Activated T-helper 17 cell treated with anti-CD3 and anti-CD28 coated beads, Interleukin-2, amount 50 U/mL, for 72 hours (primary cell): ENCODE measurements around the gene TUFT1. TPM values are rescaled to one million over a fixed set of nuclear protein-coding genes. Genes with fewer than 3 reads are reported as not detected.

Experiments
- ATAC-seq: fragments of 150-1000 bp; cut with Tn5 transposase; replicated peaks from 2 replicates; pipeline ENCODE4 v1.10.0; 2021; ENCODE audit warnings: mild to moderate bottlenecking, moderate library complexity
- H3K27ac Mint-ChIP-seq: one replicate; pipeline ENCODE4 v1.8.0; 2022; ENCODE audit warnings: mixed read lengths
- H3K27me3 Mint-ChIP-seq: one replicate; pipeline ENCODE4 v1.8.0; 2022; ENCODE audit warnings: mixed read lengths
- H3K36me3 Mint-ChIP-seq: one replicate; pipeline ENCODE4 v1.8.0; 2022; ENCODE audit warnings: low read depth, mild to moderate bottlenecking, mixed read lengths
- H3K4me1 Mint-ChIP-seq: one replicate; pipeline ENCODE4 v1.8.0; 2022; ENCODE audit warnings: mixed read lengths
- H3K4me3 Mint-ChIP-seq: one replicate; pipeline ENCODE4 v1.8.0; 2022; ENCODE audit warnings: mild to moderate bottlenecking, mixed read lengths
- H3K9me3 Mint-ChIP-seq: one replicate; pipeline ENCODE4 v1.8.0; 2022; ENCODE audit warnings: mixed read lengths
- total RNA-seq, 2 donors: library from RNA; stranded (reverse); gene quantifications; one replicate each; pipeline ENCODE4 v1.2.3, GENCODE V29; 2022

TUFT1 gene
- total RNA-seq, 2 donors from 2014 or later: 3.7 to 5.8 TPM

DNA sequence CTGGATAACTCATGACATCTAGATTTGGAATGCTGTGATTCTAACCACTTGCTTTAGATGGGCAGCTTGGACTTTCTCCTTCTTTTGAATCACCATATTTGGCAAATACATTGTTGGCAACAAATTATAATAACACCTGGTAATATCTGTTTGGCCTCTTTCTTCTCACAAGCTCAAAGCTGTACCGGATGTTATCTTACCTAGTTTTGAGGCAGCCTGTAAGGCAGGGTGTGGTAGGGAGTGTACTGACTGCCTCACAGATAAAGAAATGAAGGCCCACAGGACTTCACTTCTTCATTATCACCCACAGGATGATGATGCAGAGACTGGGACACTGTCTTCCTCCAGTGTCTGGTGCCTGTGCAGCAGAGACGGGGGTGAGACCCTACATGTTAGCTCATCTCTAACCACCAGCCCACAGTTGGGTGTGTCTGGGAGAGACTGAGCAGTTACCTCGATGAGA lies 28.5 kb downstream of the TUFT1 start:
- peaks cover 11% of the 10 kb centered on the region for H3K36me3 Mint-ChIP-seq
- no peaks in the 10 kb centered on the region for H3K9me3 Mint-ChIP-seq
- no peaks in the 10 kb centered on the region for H3K4me1 Mint-ChIP-seq
- H3K27ac Mint-ChIP-seq: no peak overlapping the region
- ATAC-seq: peak; percentile 95
- no peaks in the 10 kb centered on the region for H3K27me3 Mint-ChIP-seq
- H3K4me3 Mint-ChIP-seq: no peak overlapping the region

GRCh38 chr1:151570819-151571218 lies 30.7 kb downstream of the TUFT1 start:
- Mint-ChIP-seq H3K27me3 (no peaks in the 10 kb centered on the region), H3K4me1 (no peaks in the 10 kb centered on the region), H3K27ac (no peak overlapping the region), H3K9me3 (no peaks in the 10 kb centered on the region), H3K4me3 (no peak overlapping the region), H3K36me3 (no peaks in the 10 kb centered on the region)
- no peak for ATAC-seq

- H3K4me3 Mint-ChIP-seq: no peak overlapping the region
- no peaks in the 10 kb centered on the region for H3K27me3 Mint-ChIP-seq
- no peak overlapping the region for H3K27ac Mint-ChIP-seq
- no peaks in the 10 kb centered on the region for H3K4me1 Mint-ChIP-seq
- peak; percentile 93 for ATAC-seq
- no peaks in the 10 kb centered on the region for H3K36me3 Mint-ChIP-seq
- H3K9me3 Mint-ChIP-seq: no peaks in the 10 kb centered on the region
Observed at GRCh38 chr1:151574575-151575529, 34.7 kb downstream of the TUFT1 start.

GRCh38 chr1:151577173-151577572 lies 37.1 kb downstream of the TUFT1 start:
- H3K4me3 Mint-ChIP-seq: no peak overlapping the region
- H3K36me3 Mint-ChIP-seq: no peaks in the 10 kb centered on the region
- H3K27ac Mint-ChIP-seq: no peak overlapping the region
- H3K9me3 Mint-ChIP-seq: no peaks in the 10 kb centered on the region
- H3K27me3 Mint-ChIP-seq: no peaks in the 10 kb centered on the region
- ATAC-seq: no peak
- H3K4me1 Mint-ChIP-seq: no peaks in the 10 kb centered on the region

DNA sequence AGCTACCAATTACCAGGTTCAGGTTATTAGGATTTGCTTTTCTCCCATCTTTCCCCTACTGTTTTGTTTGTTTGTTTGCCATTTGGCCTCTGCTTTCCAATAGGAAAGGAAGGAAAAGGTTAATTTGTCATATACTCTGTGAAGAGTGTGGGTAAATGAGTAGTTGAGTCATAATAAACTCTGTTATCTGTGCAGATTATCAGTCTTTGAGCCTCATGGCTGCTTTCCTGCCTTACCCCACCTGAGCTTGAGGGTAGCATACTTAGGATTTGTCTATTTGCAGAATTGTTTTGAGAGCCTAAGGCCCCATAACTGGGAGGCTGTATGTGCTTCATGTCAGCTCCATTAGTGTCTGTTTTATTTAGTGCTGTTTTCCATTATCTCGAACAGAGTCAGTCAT lies 38.8 kb downstream of the TUFT1 start:
- no peaks in the 10 kb centered on the region for H3K27me3 Mint-ChIP-seq
- H3K4me3 Mint-ChIP-seq: no peak overlapping the region
- no peaks in the 10 kb centered on the region for H3K9me3 Mint-ChIP-seq
- no peaks in the 10 kb centered on the region for H3K4me1 Mint-ChIP-seq
- no peak overlapping the region for H3K27ac Mint-ChIP-seq
- no peaks in the 10 kb centered on the region for H3K36me3 Mint-ChIP-seq
- no peak for ATAC-seq

- H3K27ac Mint-ChIP-seq: no peak overlapping the region
- no peaks in the 10 kb centered on the region for H3K36me3 Mint-ChIP-seq
- ATAC-seq: no peak
- no peaks in the 10 kb centered on the region for H3K27me3 Mint-ChIP-seq
- H3K9me3 Mint-ChIP-seq: no peaks in the 10 kb centered on the region
- peaks cover 5% of the 10 kb centered on the region for H3K4me1 Mint-ChIP-seq
- no peak overlapping the region for H3K4me3 Mint-ChIP-seq
Observed at GRCh38 chr1:151579436-151580225, 39.5 kb downstream of the TUFT1 start.

- peaks cover 5% of the 10 kb centered on the region for H3K4me1 Mint-ChIP-seq
- no peak for ATAC-seq
- H3K27ac Mint-ChIP-seq: no peak overlapping the region
- no peaks in the 10 kb centered on the region for H3K27me3 Mint-ChIP-seq
- no peaks in the 10 kb centered on the region for H3K36me3 Mint-ChIP-seq
- H3K4me3 Mint-ChIP-seq: no peak overlapping the region
- H3K9me3 Mint-ChIP-seq: no peaks in the 10 kb centered on the region
Observed at GRCh38 chr1:151581451-151581850, 41.3 kb downstream of the TUFT1 start.

GRCh38 chr1:151581921-151582320 lies 41.8 kb downstream of the TUFT1 start:
- Mint-ChIP-seq H3K9me3 (no peaks in the 10 kb centered on the region), H3K4me1 (peaks cover 5% of the 10 kb centered on the region), H3K27me3 (no peaks in the 10 kb centered on the region), H3K27ac (no peak overlapping the region), H3K4me3 (no peak overlapping the region), H3K36me3 (no peaks in the 10 kb centered on the region)
- no peak for ATAC-seq

GRCh38 chr1:151583796-151584195 lies 43.7 kb downstream of the TUFT1 start:
- ATAC-seq: no peak
- Mint-ChIP-seq H3K36me3 (no peaks in the 10 kb centered on the region), H3K4me1 (peaks cover 5% of the 10 kb centered on the region), H3K27ac (no peak overlapping the region), H3K4me3 (no peak overlapping the region), H3K9me3 (no peaks in the 10 kb centered on the region), H3K27me3 (no peaks in the 10 kb centered on the region)

DNA sequence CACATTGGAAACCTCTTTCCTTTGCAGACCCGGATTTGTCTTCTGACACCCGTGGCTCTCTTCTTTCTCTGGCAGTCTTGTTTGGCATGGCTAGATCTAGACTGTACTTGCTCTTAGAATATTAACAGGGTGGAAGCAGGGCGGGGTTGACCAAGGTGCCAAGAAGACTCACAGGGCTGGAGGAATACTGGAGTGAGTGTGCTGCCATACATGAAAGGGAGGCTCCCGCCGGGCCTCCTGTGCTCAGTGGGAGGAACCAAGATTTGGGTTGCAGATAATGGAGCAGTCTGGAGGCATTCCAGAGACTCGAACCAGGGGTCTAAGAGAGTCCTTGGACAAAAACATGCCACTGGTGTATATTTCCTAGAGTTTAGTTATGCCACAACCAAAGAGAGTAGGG lies 44.2 kb downstream of the TUFT1 start:
- peak overlapping the region; percentile 37 for H3K27ac Mint-ChIP-seq
- peaks cover 5% of the 10 kb centered on the region for H3K4me1 Mint-ChIP-seq
- no peaks in the 10 kb centered on the region for H3K36me3 Mint-ChIP-seq
- ATAC-seq: no peak
- no peaks in the 10 kb centered on the region for H3K9me3 Mint-ChIP-seq
- H3K27me3 Mint-ChIP-seq: no peaks in the 10 kb centered on the region
- H3K4me3 Mint-ChIP-seq: no peak overlapping the region

DNA sequence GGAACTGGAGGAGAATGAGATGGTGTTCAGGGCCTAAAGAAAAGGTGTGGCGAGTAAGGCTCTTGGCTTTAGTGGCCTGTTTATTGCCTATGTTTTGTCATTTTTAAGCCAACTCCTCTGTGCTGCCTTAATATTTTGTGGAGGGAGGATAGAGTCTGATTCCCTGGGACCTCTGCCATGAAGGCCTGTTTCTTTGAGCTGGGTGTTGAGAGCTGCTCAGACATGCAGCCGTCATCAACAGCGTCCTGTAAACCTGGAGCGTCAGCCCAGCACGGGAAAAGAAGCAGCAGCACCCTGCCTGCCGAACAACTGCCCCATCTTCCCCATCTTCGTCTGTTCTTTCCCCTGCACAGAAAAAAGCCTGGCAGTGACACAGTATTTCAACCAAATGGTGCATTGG lies 44.7 kb downstream of the TUFT1 start:
- no peak for ATAC-seq
- H3K27me3 Mint-ChIP-seq: peaks cover under 1% of the 10 kb centered on the region

DNA sequence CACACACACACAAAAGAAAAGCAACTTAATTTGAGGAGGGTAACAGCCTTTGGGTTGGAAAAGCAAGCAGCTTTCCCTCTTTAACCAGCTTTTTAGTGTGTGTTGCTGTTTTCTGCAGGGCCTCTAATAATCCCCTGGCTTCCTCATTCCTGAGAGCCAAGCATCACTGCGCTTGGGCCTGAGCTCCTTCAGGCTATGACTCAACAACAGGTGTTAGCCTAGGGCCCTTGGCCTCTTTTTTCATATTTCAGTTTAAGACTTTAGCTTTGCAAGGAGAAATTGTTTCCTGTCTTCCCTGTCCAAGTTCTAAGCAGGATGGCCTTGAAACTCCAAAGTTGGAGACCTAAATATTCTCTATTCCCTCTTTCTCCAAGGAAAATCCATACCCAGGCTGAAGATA lies 45.5 kb downstream of the TUFT1 start:
- peaks cover 5% of the 10 kb centered on the region for H3K27me3 Mint-ChIP-seq
- ATAC-seq: no peak
- no peak overlapping the region for H3K27ac Mint-ChIP-seq
- H3K4me1 Mint-ChIP-seq: peaks cover 5% of the 10 kb centered on the region
- H3K9me3 Mint-ChIP-seq: peaks cover 5% of the 10 kb centered on the region
- H3K4me3 Mint-ChIP-seq: no peak overlapping the region
- H3K36me3 Mint-ChIP-seq: no peaks in the 10 kb centered on the region

More for the DNA sequence above, 44.7 kb downstream of the TUFT1 start:
- Mint-ChIP-seq H3K36me3 (no peaks in the 10 kb centered on the region), H3K9me3 (peaks cover under 1% of the 10 kb centered on the region), H3K4me1 (peaks cover 5% of the 10 kb centered on the region), H3K4me3 (no peak overlapping the region), H3K27ac (peak overlapping the region; percentile 37)

DNA sequence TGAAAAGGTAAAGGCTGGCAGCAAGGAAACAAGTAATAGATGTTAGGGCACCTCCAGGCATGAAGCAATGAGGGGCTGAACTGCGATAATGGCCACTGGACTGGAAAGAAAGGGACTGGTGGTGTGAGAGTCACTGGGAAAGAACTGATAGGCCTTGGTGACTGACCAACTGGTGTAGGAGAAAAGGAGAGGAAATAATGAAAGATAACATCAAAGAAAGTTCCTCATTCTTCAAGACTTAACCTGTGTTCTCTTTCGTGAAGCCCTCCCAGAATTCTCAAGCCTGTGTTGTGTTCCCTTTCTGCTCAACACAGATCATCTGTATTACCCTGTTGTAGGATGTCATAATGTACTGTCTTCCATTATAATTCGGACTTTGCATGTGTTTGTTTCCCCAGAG lies 50.9 kb downstream of the TUFT1 start:
- peaks cover 5% of the 10 kb centered on the region for H3K4me1 Mint-ChIP-seq
- ATAC-seq: no peak
- peaks cover 5% of the 10 kb centered on the region for H3K9me3 Mint-ChIP-seq
- no peaks in the 10 kb centered on the region for H3K36me3 Mint-ChIP-seq
- no peak overlapping the region for H3K27ac Mint-ChIP-seq
- peaks cover 5% of the 10 kb centered on the region for H3K27me3 Mint-ChIP-seq
- H3K4me3 Mint-ChIP-seq: no peak overlapping the region

GRCh38 chr1:151593730-151594129 lies 53.6 kb downstream of the TUFT1 start:
- Mint-ChIP-seq H3K4me3 (peak overlapping the region; percentile 43), H3K4me1 (peaks cover 5% of the 10 kb centered on the region), H3K36me3 (no peaks in the 10 kb centered on the region), H3K27ac (no peak overlapping the region), H3K27me3 (peaks cover 5% of the 10 kb centered on the region), H3K9me3 (peaks cover 5% of the 10 kb centered on the region)
- peak; percentile 39 for ATAC-seq
